Measurements from ENCODE around the gene CAMSAP3. TPM values are rescaled to one million over a fixed set of nuclear protein-coding genes. Genes with fewer than 3 reads are reported as not detected.
A peak's percentile ranks its signal among the peaks of the same experiment; 100 is the strongest.

Gene CAMSAP3
- total and polyA plus RNA-seq, 7 donors = 0.03 to 0.15 (median 0.09) TPM; not detected in 3

GRCh38 chr19:7549429-7550148 is 46.1 kb upstream of the CAMSAP3 start:
- Histone ChIP-seq H3K9me3 (no peaks in the 10 kb centered on the region), H3K27ac (no peak overlapping the region), H3K4me1 (no peaks in the 10 kb centered on the region), H3K36me3 (ENCODE audit: insufficient read depth in 1 of 2, low read depth in 1 of 2) (peaks cover 0 to 38% of the 10 kb centered on the region in 2 donors), H3K27me3 (ENCODE audit: insufficient read depth in 3 of 3, low read length in 2 of 3) (no peaks in the 10 kb centered on the region), H3K4me3 (no peak overlapping the region)
- intact Hi-C loops (cut with DNase I) = no loop called here
- no peak for TF ChIP-seq CTCF (IDR thresholded peaks at IDR 0.05)
- DNase-seq (no peak), ATAC-seq (no peak)
- 89 to 90% (median 89%) methylated on average over 32 to 36 of the region's 36 CpGs for WGBS, 3 donors

GRCh38 chr19:7550169-7550770 is 45.4 kb upstream of the CAMSAP3 start:
- WGBS, 3 donors = 90 to 93% (median 93%) methylated on average over 40 to 41 of the region's 41 CpGs
- no peaks in the 10 kb centered on the region for H3K4me1 ChIP-seq
- intact Hi-C loops (cut with DNase I) = no loop called here
- H3K36me3 ChIP-seq (ENCODE audit: insufficient read depth in 1 of 2, low read depth in 1 of 2) = peaks cover 2 to 37% of the 10 kb centered on the region in 2 donors
- peak in 1 of 2 donors; percentile 63 for DNase-seq
- no peak for TF ChIP-seq CTCF (IDR thresholded peaks at IDR 0.05)
- H3K27me3 ChIP-seq (ENCODE audit: insufficient read depth in 3 of 3, low read length in 2 of 3) = no peaks in the 10 kb centered on the region
- H3K27ac ChIP-seq = no peak overlapping the region
- H3K4me3 ChIP-seq = no peak overlapping the region
- peak in 1 of 4 donors; percentile 12 for ATAC-seq
- H3K9me3 ChIP-seq = no peaks in the 10 kb centered on the region

- peak; percentile 92 to 99 (median 98) for ATAC-seq
- Histone ChIP-seq H3K27ac (no peak overlapping the region), H3K4me1 (no peaks in the 10 kb centered on the region), H3K9me3 (no peaks in the 10 kb centered on the region), H3K36me3 (ENCODE audit: insufficient read depth in 1 of 2, low read depth in 1 of 2) (peaks cover 2 to 42% of the 10 kb centered on the region in 2 donors), H3K4me3 (peak overlapping the region; percentile 60), H3K27me3 (ENCODE audit: insufficient read depth in 3 of 3, low read length in 2 of 3) (no peaks in the 10 kb centered on the region)
- intact Hi-C loops (cut with DNase I) = no loop called here
- DNase-seq = peak; percentile 65 to 90
- WGBS, 3 donors = 24 to 34% (median 29%) methylated on average over 32 to 51 of the region's 51 CpGs
- TF ChIP-seq CTCF (IDR thresholded peaks at IDR 0.05) = no peak
Observed at GRCh38 chr19:7550987-7551761, 44.5 kb upstream of the CAMSAP3 start.

- 72 to 97% (median 92%) methylated on average over 2 of the region's 2 CpGs for WGBS, 3 donors
- Histone ChIP-seq H3K27me3 (ENCODE audit: insufficient read depth in 3 of 3, low read length in 2 of 3) (no peaks in the 10 kb centered on the region), H3K4me3 (no peak overlapping the region), H3K9me3 (no peaks in the 10 kb centered on the region), H3K4me1 (no peaks in the 10 kb centered on the region), H3K27ac (no peak overlapping the region), H3K36me3 (ENCODE audit: insufficient read depth in 1 of 2, low read depth in 1 of 2) (peaks cover 2 to 52% of the 10 kb centered on the region in 2 donors)
- ATAC-seq (no peak), DNase-seq (no peak)
- intact Hi-C loops (cut with DNase I) = no loop called here
- no peak for TF ChIP-seq CTCF (IDR thresholded peaks at IDR 0.05)
Observed at GRCh38 chr19:7552781-7553180, 42.9 kb upstream of the CAMSAP3 start.

Data from psoas muscle (tissue), 8 donors.